Stomach (tissue), 9 donors: Measurements from ENCODE around the gene WWOX. TPM values are rescaled to one million over a fixed set of nuclear protein-coding genes. Genes with fewer than 3 reads are reported as not detected.

Source experiments
- DNase-seq, 2 donors: peaks; one replicate each; pipeline versions ENCODE4 v3.0.0 to v3.0.0-alpha.2; 2013 to 2019
- H3K27ac ChIP-seq, 5 donors: fragments of 200-600 bp in 4 of 5; sonication (generic) in 4 of 5; one replicate each; pipeline ENCODE4 v1.5.1; 2013 to 2019; ENCODE audit warnings: mild to moderate bottlenecking in 1 of 5, moderate library complexity in 1 of 5
- H3K27me3 ChIP-seq, 3 donors: fragments of 200-600 bp; sonication (generic); one replicate each; pipeline ENCODE4 v1.5.1; 2017 to 2019; ENCODE audit warnings: mixed run types in 1 of 3
- H3K36me3 ChIP-seq, 4 donors: fragments of 200-600 bp; sonication (generic); 1 replicate in 3 of 4; 2 replicates in 1 of 4; pipeline ENCODE4 v1.5.1; 2016 to 2019
- H3K4me1 ChIP-seq, 4 donors: fragments of 200-600 bp; sonication (generic); one replicate each; pipeline ENCODE4 v1.5.1; 2016 to 2019
- H3K4me3 ChIP-seq, 4 donors: fragments of 200-600 bp; sonication (generic) in 3 of 4; one replicate each; pipeline ENCODE4 v1.5.1; 2016 to 2019; ENCODE audit warnings: mild to moderate bottlenecking in 1 of 4
- H3K9me3 ChIP-seq, 4 donors: fragments of 200-600 bp; sonication (generic); one replicate each; pipeline ENCODE4 v1.5.1; 2016 to 2019
- CTCF ChIP-seq, 7 experiments: fragments of 450-650 bp in 4 of 7; fragments of 200-600 bp in 3 of 7; sonication (generic) in 3 of 7; IDR thresholded peaks; one replicate each; pipeline ENCODE4 v1.5.1; 2016 to 2019; ENCODE audit warnings: antibody characterized with exemption in 7 of 7, control low read depth in 2 of 7, mild to moderate bottlenecking in 1 of 7
- EP300 ChIP-seq: sonication (generic); formaldehyde crosslinking; IDR thresholded peaks from one replicate; pipeline ENCODE4 v1.6.1; 2017; ENCODE audit warnings: antibody characterized with exemption
- POLR2A ChIP-seq, 4 donors: fragments of 450-650 bp; IDR thresholded peaks; one replicate each; pipeline ENCODE4 v1.6.1; 2016; ENCODE audit warnings: antibody characterized with exemption in 4 of 4, control low read depth in 2 of 4, mild to moderate bottlenecking in 1 of 4, moderate library complexity in 1 of 4
- POLR2AphosphoS5 ChIP-seq, 3 donors: sonication (generic); formaldehyde crosslinking; IDR thresholded peaks; one replicate each; pipeline ENCODE4 v1.6.1; 2016; ENCODE audit warnings: antibody characterized with exemption in 3 of 3
- WGBS, 5 donors: extraction: QIAGEN DNeasy Blood & Tissue Kit in 3 of 5; methylation state at CpG; one replicate each; pipeline versions ENCODE4 v1.1.5 to v1.1.7; 2013 to 2018; 5-methylcytosine and 5-hydroxymethylcytosine counted together
- intact Hi-C: fragments of 100-400 bp; cut with DNase I; formaldehyde crosslinking; loops from one replicate; pipeline ENCODE4 v1.15.1; 2023; ENCODE audit warnings: low total_unique reads
- polyA plus RNA-seq, 3 donors: library from polyadenylated mRNA; stranded (reverse); fragments of 200-250 nt; gene quantifications; one replicate each; pipeline ENCODE4 v1.2.3, GENCODE V29; 2013
- small RNA-seq, 4 donors: library from RNA; depleted of rRNA; stranded (forward); fragments of <200 nt; gene quantifications; one replicate each; pipeline ENCODE3, GENCODE V24; 2016
- total RNA-seq, 5 donors: library from RNA; depleted of rRNA; stranded (reverse); fragments of >200 nt; gene quantifications; one replicate each; pipeline versions ENCODE4 v1.1.0 to v1.2.3, GENCODE V29; 2014 to 2016
- donor health status: healthy with polysubstance abuse.
- donor health status: Bipolar disorder and iron deficiency.
- donor health status: healthy.

WWOX gene
- total and polyA plus RNA-seq, 8 donors: 7.7 to 129 (median 48.7) TPM

DNA sequence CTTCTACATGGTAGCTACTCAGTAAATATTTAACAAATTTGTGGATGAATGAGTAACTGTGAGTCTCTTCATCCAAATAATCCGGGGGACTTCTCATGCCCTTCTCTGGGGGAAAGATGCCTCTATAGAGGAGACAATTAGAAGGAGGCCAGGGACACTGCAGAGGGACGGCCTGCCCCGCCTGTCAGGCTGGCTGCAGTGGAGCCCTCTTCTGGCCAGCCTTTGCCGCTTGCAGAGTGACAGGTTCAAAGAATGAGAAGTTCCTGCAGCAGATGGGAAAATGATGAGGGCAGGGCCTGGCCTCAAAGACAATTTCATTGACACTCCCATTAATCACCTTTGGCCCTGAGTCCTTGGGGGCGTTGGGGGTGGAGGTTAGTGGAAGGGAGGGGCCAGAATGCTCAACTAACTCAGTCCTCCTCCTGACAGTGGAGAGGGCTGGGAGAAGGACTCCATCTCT, 1162.1 kb downstream of the WWOX start:
- Histone ChIP-seq H3K27ac (no peak overlapping the region), H3K9me3 (no peaks in the 10 kb centered on the region), H3K27me3 (no peaks in the 10 kb centered on the region), H3K4me1 (peaks cover 0 to 9% (median 4%) of the 10 kb centered on the region in 4 donors), H3K4me3 (no peak overlapping the region), H3K36me3 (no peaks in the 10 kb centered on the region)
- no peak for TF ChIP-seq POLR2A (IDR thresholded peaks at IDR 0.05)
- no peak for TF ChIP-seq EP300
- no peak for TF ChIP-seq POLR2AphosphoS5 (IDR thresholded peaks at IDR 0.05)
- peak in 4 of 7 experiments; percentile 24 to 43 (median 34) for TF ChIP-seq CTCF (IDR thresholded peaks at IDR 0.05)
- peak; percentile 52 to 53 for DNase-seq
- intact Hi-C loops: no loop called here
- WGBS, 5 donors: 34 to 52% (median 47%) methylated on average over 5 of the region's 5 CpGs

- Histone ChIP-seq H3K4me3 (no peak overlapping the region), H3K36me3 (no peaks in the 10 kb centered on the region), H3K4me1 (peaks cover 0 to 9% (median 4%) of the 10 kb centered on the region in 4 donors), H3K27ac (no peak overlapping the region), H3K27me3 (no peaks in the 10 kb centered on the region), H3K9me3 (no peaks in the 10 kb centered on the region)
- intact Hi-C loops: no loop called here
- 82 to 87% (median 84%) methylated on average over 7 of the region's 7 CpGs for WGBS, 5 donors
- no peak for TF ChIP-seq CTCF (IDR thresholded peaks at IDR 0.05)
- TF ChIP-seq POLR2A (IDR thresholded peaks at IDR 0.05): no peak
- TF ChIP-seq POLR2AphosphoS5 (IDR thresholded peaks at IDR 0.05): no peak
- TF ChIP-seq EP300: no peak
- DNase-seq: no peak
These were observed 1162.6 kb downstream of the WWOX start for GRCh38 chr16:79261944-79262552.

Small RNA genes within 50 kb of the gene (small RNA-seq; reads per million reads assigned to genes)
- 0 reads per million in 4 donors for gene AC027279.3

Other genes with a start within 250 kb of the WWOX start
- gene CLEC3A, start 77.1 kb upstream of the WWOX start, total RNA-seq: under 1 TPM in 1 of 5 donors, not detected in 4; 0.87 TPM
- gene CLEC3A, start 77.1 kb upstream of the WWOX start, polyA plus RNA-seq: under 1 TPM in 1 of 3 donors, not detected in 2; 0.08 TPM